K562 (cell line): Measurements from ENCODE around the gene PITHD1. TPM values are rescaled to one million over a fixed set of nuclear protein-coding genes. Genes with fewer than 3 reads are reported as not detected.

Source experiments
- CCNT2 ChIP-seq: IDR thresholded peaks from 2 replicates; pipeline ENCODE4 v1.6.1; 2011; ENCODE audit warnings: borderline replicate concordance, low read depth, mild to moderate bottlenecking, moderate library complexity, mixed read lengths, low read length; ENCODE audit not compliant: insufficient read length; ENCODE audit errors: extremely low read depth
- DIDO1 ChIP-seq: fragments of 450-650 bp; IDR thresholded peaks from 2 replicates; pipeline ENCODE4 v1.6.1; 2016; ENCODE audit warnings: low read depth, missing biosample characterization, missing genetic modification characterization
- EGR1 ChIP-seq: fragments of 450-650 bp; conservative IDR thresholded peaks from 2 replicates; pipeline ENCODE4 v1.6.1; 2017; ENCODE audit warnings: mild to moderate bottlenecking
- FOXJ2 ChIP-seq: fragments of 200-800 bp; sonication (Bioruptor generic); IDR thresholded peaks from 2 replicates; pipeline ENCODE4 v1.6.1; 2016; ENCODE audit warnings: missing genetic modification characterization, missing compliant biosample characterization
- HDAC3 ChIP-seq: fragments of 450-650 bp; IDR thresholded peaks from 2 replicates; pipeline ENCODE4 v1.6.1; 2018; ENCODE audit warnings: borderline replicate concordance, mild to moderate bottlenecking, moderate library complexity; ENCODE audit not compliant: partially characterized antibody
- HDAC8 ChIP-seq: fragments of 450-650 bp; IDR thresholded peaks from 2 replicates; pipeline ENCODE4 v1.6.1; 2016; ENCODE audit warnings: mild to moderate bottlenecking, missing genetic modification characterization, moderate library complexity, missing compliant biosample characterization
- HMGN3 ChIP-seq: IDR thresholded peaks from 2 replicates; pipeline ENCODE4 v1.6.1; 2011; ENCODE audit warnings: borderline replicate concordance, low read depth, mild to moderate bottlenecking, mixed read lengths, low read length; ENCODE audit not compliant: insufficient read length; ENCODE audit errors: extremely low read depth
- HNRNPH1 ChIP-seq: fragments of 200-400 bp; formaldehyde crosslinking; optimal IDR thresholded peaks from 2 replicates; pipeline ENCODE3; 2017; ENCODE audit warnings: low read depth, mild to moderate bottlenecking, low read length, moderate library complexity
- ILF3 ChIP-seq: fragments of 450-650 bp; IDR thresholded peaks from 2 replicates; pipeline ENCODE4 v1.6.1; 2018; ENCODE audit warnings: antibody characterized with exemption, mild to moderate bottlenecking, moderate library complexity, borderline replicate concordance
- KDM5B ChIP-seq: fragments of 200-600 bp; sonication (generic); IDR thresholded peaks from 2 replicates; pipeline ENCODE4 v1.6.1; 2012; ENCODE audit warnings: low read depth, mild to moderate bottlenecking, moderate library complexity, low read length, control low read depth, inconsistent platforms; ENCODE audit not compliant: insufficient replicate concordance
- MTA2 ChIP-seq: fragments of 450-650 bp; IDR thresholded peaks from 2 replicates; pipeline ENCODE4 v1.6.1; 2016; ENCODE audit warnings: low read depth
- PRMT5 ChIP-seq: sonication (generic); formaldehyde crosslinking; IDR thresholded peaks from 2 replicates; pipeline ENCODE4 v1.5.0; 2020; ENCODE audit warnings: missing genetic modification reagents
- TCFL5 ChIP-seq: fragments of 250-450 bp; sonication (Bioruptor Pico); conservative IDR thresholded peaks from 2 replicates; pipeline ENCODE4 v1.6.1; 2021; ENCODE audit warnings: mild to moderate bottlenecking, moderate library complexity, matching md5 sums
- TGIF2 ChIP-seq: sonication (generic); formaldehyde crosslinking; IDR thresholded peaks from 2 replicates; pipeline ENCODE4 v1.8.1; 2022; ENCODE audit warnings: mild to moderate bottlenecking, missing genetic modification reagents, moderate library complexity
- ZNF76 ChIP-seq: fragments of 250-450 bp; sonication (Bioruptor Pico); IDR thresholded peaks from 2 replicates; pipeline ENCODE4 v1.4.0; 2020; ENCODE audit warnings: mild to moderate bottlenecking, moderate library complexity, borderline replicate concordance
- polyA plus RNA-seq, 8 experiments: library from polyadenylated mRNA; depleted of rRNA in 4 of 8; stranded (reverse) in 5 of 8; unstranded in 3 of 8; fragments of >200 nt; fragmentation: Nextera tagmentation in 2 of 8; fragmentation: Illumina TruSeq in 1 of 8; extraction: Ambion mirVana in 2 of 8; extraction: Trizol in 1 of 8; gene quantifications; 2 replicates each; pipeline versions ENCODE4 v1.2.1 to v1.2.3, GENCODE V29; 2011 to 2014; ENCODE audit warnings: inconsistent platforms in 1 of 8, missing spikeins in 1 of 8
- total RNA-seq, 7 experiments: library from RNA; depleted of rRNA in 6 of 7; stranded (reverse); fragments of >200 nt in 6 of 7; fragmentation: Illumina TruSeq in 2 of 7; extraction: Trizol in 2 of 7; gene quantifications; 2 replicates each; pipeline versions ENCODE4 v1.2.1 to v1.2.3, GENCODE V29; 2011 to 2021; ENCODE audit warnings: low replicate concordance in 1 of 7
- TF ChIP-seq, protein P1 (sequence below): fragments of 450-650 bp; formaldehyde crosslinking; IDR thresholded peaks from 2 replicates; pipeline ENCODE4 v1.4.0; 2020; ENCODE audit warnings: mild to moderate bottlenecking, moderate library complexity
- TF ChIP-seq, protein P2 (sequence below), 2 experiments: IDR thresholded peaks; 2 replicates each; pipeline ENCODE4 v1.6.1; 2012; ENCODE audit warnings: improper control_type of control experiment in 2 of 2, low read depth in 2 of 2, low read length in 2 of 2, borderline replicate concordance in 1 of 2
- TF ChIP-seq, protein P3 (sequence below): fragments of 450-650 bp; formaldehyde crosslinking; IDR thresholded peaks from 2 replicates; pipeline ENCODE4 v1.4.0; 2020; ENCODE audit warnings: mild to moderate bottlenecking, mixed read lengths
- TF ChIP-seq, protein P4 (sequence below): fragments of 450-650 bp; IDR thresholded peaks from one replicate; pipeline ENCODE4 v1.6.1; 2018; ENCODE audit warnings: mild to moderate bottlenecking, moderate library complexity; ENCODE audit not compliant: partially characterized antibody

Gene PITHD1
- total and polyA plus RNA-seq, 9 of the 15 experiments (the other 6 are each of a cell fraction or from before 2014, with no cell fraction given): 46.5 to 175 (median 149) TPM

DNA sequence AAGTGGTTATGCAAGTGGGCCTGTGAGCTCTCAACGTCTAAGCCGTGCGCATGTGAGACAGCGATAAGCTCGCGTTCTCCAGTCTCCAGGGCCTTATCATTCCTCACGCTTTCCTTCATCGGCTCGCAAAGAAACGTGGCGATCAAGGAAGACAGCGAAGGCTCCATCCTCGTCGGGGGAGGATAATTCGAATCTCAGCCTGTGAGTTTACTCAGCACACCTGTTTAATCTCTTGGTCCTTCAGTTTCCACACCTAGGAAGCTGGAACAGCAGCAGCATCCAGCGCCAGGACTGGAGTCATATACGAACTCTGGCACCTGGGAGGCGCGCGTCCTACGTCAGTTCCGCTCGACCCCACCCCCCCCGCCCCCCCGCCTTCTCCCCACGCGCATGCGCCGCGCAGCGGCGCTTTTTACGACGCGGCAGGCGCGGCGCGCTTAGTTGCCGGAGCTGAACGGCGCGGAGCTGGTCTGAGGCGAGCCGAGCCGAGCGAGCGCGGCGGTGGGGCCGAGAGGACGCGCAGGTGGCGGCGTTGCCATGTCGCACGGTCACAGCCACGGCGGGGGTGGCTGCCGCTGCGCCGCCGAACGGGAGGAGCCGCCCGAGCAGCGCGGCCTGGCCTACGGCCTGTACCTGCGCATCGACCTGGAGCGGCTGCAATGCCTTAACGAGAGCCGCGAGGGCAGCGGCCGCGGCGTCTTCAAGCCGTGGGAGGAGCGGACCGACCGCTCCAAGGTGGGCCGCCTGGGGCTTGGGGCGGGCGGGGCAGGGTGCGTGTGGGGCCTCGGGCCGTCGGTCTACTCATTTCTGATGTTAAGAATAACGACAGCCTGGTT is at the start of gene PITHD1 (continued):
- TF ChIP-seq, protein P1, sequence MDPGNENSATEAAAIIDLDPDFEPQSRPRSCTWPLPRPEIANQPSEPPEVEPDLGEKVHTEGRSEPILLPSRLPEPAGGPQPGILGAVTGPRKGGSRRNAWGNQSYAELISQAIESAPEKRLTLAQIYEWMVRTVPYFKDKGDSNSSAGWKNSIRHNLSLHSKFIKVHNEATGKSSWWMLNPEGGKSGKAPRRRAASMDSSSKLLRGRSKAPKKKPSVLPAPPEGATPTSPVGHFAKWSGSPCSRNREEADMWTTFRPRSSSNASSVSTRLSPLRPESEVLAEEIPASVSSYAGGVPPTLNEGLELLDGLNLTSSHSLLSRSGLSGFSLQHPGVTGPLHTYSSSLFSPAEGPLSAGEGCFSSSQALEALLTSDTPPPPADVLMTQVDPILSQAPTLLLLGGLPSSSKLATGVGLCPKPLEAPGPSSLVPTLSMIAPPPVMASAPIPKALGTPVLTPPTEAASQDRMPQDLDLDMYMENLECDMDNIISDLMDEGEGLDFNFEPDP (CRISPR knock-in tag): no peak
- peak; percentile 28 for TF ChIP-seq CCNT2
- TF ChIP-seq HNRNPH1: no peak
- TF ChIP-seq, protein P2, sequence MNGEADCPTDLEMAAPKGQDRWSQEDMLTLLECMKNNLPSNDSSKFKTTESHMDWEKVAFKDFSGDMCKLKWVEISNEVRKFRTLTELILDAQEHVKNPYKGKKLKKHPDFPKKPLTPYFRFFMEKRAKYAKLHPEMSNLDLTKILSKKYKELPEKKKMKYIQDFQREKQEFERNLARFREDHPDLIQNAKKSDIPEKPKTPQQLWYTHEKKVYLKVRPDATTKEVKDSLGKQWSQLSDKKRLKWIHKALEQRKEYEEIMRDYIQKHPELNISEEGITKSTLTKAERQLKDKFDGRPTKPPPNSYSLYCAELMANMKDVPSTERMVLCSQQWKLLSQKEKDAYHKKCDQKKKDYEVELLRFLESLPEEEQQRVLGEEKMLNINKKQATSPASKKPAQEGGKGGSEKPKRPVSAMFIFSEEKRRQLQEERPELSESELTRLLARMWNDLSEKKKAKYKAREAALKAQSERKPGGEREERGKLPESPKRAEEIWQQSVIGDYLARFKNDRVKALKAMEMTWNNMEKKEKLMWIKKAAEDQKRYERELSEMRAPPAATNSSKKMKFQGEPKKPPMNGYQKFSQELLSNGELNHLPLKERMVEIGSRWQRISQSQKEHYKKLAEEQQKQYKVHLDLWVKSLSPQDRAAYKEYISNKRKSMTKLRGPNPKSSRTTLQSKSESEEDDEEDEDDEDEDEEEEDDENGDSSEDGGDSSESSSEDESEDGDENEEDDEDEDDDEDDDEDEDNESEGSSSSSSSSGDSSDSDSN (IDR thresholded peaks at IDR 0.05; ENCODE audit: borderline replicate concordance in 1 of 2, low read depth in 2 of 2, low read length in 2 of 2): peak in 1 of 2 experiments; percentile 85; a peak in 2 of 4 replicates
- TF ChIP-seq HDAC8: peak; percentile 70; the same call in 1 of the 2 replicates
- no peak; the same call in 1 of the 2 replicates for TF ChIP-seq TGIF2 (CRISPR knock-in tag)
- TF ChIP-seq FOXJ2 (tag): 0 out of 2 replicates have a peak, but pooled peaks have one; percentile 49
- TF ChIP-seq HDAC3: peak; percentile 85
- TF ChIP-seq MTA2: peak; percentile 88
- TF ChIP-seq KDM5B: peak; percentile 96
- TF ChIP-seq, protein P3, sequence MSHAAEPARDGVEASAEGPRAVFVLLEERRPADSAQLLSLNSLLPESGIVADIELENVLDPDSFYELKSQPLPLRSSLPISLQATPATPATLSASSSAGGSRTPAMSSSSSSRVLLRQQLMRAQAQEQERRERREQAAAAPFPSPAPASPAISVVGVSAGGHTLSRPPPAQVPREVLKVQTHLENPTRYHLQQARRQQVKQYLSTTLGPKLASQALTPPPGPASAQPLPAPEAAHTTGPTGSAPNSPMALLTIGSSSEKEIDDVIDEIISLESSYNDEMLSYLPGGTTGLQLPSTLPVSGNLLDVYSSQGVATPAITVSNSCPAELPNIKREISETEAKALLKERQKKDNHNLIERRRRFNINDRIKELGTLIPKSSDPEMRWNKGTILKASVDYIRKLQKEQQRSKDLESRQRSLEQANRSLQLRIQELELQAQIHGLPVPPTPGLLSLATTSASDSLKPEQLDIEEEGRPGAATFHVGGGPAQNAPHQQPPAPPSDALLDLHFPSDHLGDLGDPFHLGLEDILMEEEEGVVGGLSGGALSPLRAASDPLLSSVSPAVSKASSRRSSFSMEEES (CRISPR knock-in tag): no peak
- TF ChIP-seq ZNF76 (CRISPR knock-in tag): no peak
- peak; percentile 89; the same call in 1 of the 2 replicates for TF ChIP-seq DIDO1 (tag)
- TF ChIP-seq ILF3: peak; percentile 85; the same call in 1 of the 2 replicates
- TF ChIP-seq EGR1: peak; percentile 22; the same call in 1 of the 2 replicates
- TF ChIP-seq, protein P4, sequence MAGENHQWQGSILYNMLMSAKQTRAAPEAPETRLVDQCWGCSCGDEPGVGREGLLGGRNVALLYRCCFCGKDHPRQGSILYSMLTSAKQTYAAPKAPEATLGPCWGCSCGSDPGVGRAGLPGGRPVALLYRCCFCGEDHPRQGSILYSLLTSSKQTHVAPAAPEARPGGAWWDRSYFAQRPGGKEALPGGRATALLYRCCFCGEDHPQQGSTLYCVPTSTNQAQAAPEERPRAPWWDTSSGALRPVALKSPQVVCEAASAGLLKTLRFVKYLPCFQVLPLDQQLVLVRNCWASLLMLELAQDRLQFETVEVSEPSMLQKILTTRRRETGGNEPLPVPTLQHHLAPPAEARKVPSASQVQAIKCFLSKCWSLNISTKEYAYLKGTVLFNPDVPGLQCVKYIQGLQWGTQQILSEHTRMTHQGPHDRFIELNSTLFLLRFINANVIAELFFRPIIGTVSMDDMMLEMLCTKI: no peak
- TF ChIP-seq TCFL5 (CRISPR knock-in tag): no peak
- TF ChIP-seq HMGN3: peak; percentile 75
- TF ChIP-seq PRMT5 (CRISPR knock-in tag): no peak
